Right lobe of liver (tissue), 4 donors: ENCODE data around the gene PPCDC.

Experiments
- CTCF ChIP-seq, 4 donors: fragments of 200-600 bp in 3 of 4; fragments of 450-650 bp in 1 of 4; IDR thresholded peaks; one replicate each; pipeline versions ENCODE4 v1.5.1 to v1.8.0; 2016 to 2022; ENCODE audit warnings: antibody characterized with exemption in 4 of 4, mild to moderate bottlenecking in 2 of 4
- POLR2A ChIP-seq: fragments of 450-650 bp; IDR thresholded peaks from one replicate; pipeline ENCODE4 v1.6.1; 2017; ENCODE audit warnings: antibody characterized with exemption, mild to moderate bottlenecking
- donor health status: DM: no; HTN: no; CAD: no.
- donor health status: DM: no; HTN: no; CAD: no.
- donor health status: DM: no; HTN: yes; CAD: no.

GRCh38 chr15:75007216-75007615 lies 16.2 kb upstream of the PPCDC start:
- TF ChIP-seq POLR2A: no peak
- TF ChIP-seq CTCF (IDR thresholded peaks at IDR 0.05): no peak
